H1 (cell line): ENCODE measurements around the gene LAMC1. TPM values are rescaled to one million over a fixed set of nuclear protein-coding genes. Genes with fewer than 3 reads are reported as not detected.

ENCODE experiments used
- CTCF ChIA-PET: fragments of 300-600 bp; sonication (Branson Sonifier 250); formaldehyde crosslinking; loops from one replicate; lab custom pipeline; 2021; ENCODE audit not compliant: partially characterized antibody; lab: Charles Lee
- POLR2A ChIA-PET: fragments of 300-600 bp; sonication (Branson Sonifier 250); formaldehyde crosslinking; loops from one replicate; lab custom pipeline; 2021; ENCODE audit warnings: inconsistent platforms; ENCODE audit not compliant: partially characterized antibody; lab: Charles Lee
- DNase-seq, 2 experiments: peaks; one replicate each; pipeline versions ENCODE4 v3.0.0 to v3.0.0-alpha.2; 2010 to 2022; ENCODE audit warnings: low spot score in 2 of 2, low read depth in 1 of 2, mixed read lengths in 1 of 2
- FAIRE-seq: peaks from 2 replicates; lab custom pipeline; 2011; peaks lifted over from hg19 to GRCh38; lab: Jason Lieb, UNC
- H2AFZ ChIP-seq: 2 replicates; pipeline ENCODE4 v1.8.1; 2012; ENCODE audit warnings: low read length, inconsistent platforms
- H2AK5ac ChIP-seq: 2 replicates; pipeline ENCODE4 v1.6.1; 2013; ENCODE audit warnings: low read depth, low read length
- H2BK120ac ChIP-seq: replicated peaks from 2 replicates; pipeline ENCODE3; 2013; ENCODE audit warnings: low read depth, low read length, inconsistent platforms
- H2BK12ac ChIP-seq: 2 replicates; pipeline ENCODE4 v1.6.1; 2013; ENCODE audit warnings: low read depth, low read length
- H2BK15ac ChIP-seq: 2 replicates; pipeline ENCODE4 v1.6.1; 2013; ENCODE audit warnings: low read length
- H2BK20ac ChIP-seq: 2 replicates; pipeline ENCODE4 v1.6.1; 2013; ENCODE audit warnings: low read length
- H2BK5ac ChIP-seq: 2 replicates; pipeline ENCODE4 v1.6.1; 2013; ENCODE audit warnings: low read depth, low read length
- H3K14ac ChIP-seq: 2 replicates; pipeline ENCODE4 v1.6.1; 2013; ENCODE audit warnings: inconsistent platforms; ENCODE audit not compliant: insufficient read length
- H3K18ac ChIP-seq: 2 replicates; pipeline ENCODE4 v1.6.1; 2013; ENCODE audit warnings: low read length; ENCODE audit errors: extremely low read depth
- H3K23ac ChIP-seq: 2 replicates; pipeline ENCODE4 v1.6.1; 2013; ENCODE audit warnings: inconsistent platforms; ENCODE audit not compliant: insufficient read length
- H3K23me2 ChIP-seq: 2 replicates; pipeline ENCODE4 v1.6.1; 2013; ENCODE audit warnings: low read depth, low read length
- H3K27ac ChIP-seq: 2 replicates; pipeline ENCODE4 v1.6.1; 2011; ENCODE audit warnings: low read depth, low read length, inconsistent platforms
- H3K27me3 ChIP-seq, 4 experiments: replicated peaks in 1 of 4; 1 replicate in 1 of 4; 2 replicates in 3 of 4; pipeline versions ENCODE4 v1.6.1 to v1.8.1; 2011 to 2013; ENCODE audit warnings: low read length in 3 of 4, mild to moderate bottlenecking in 3 of 4, inconsistent platforms in 2 of 4, mixed read lengths in 2 of 4, moderate library complexity in 1 of 4; ENCODE audit not compliant: control insufficient read depth in 3 of 4, insufficient read depth in 3 of 4; ENCODE audit errors: extremely low read depth in 1 of 4
- H3K36me3 ChIP-seq, 4 experiments: 2 replicates each; pipeline versions ENCODE4 v1.6.1 to v1.8.1; 2011 to 2013; ENCODE audit warnings: mild to moderate bottlenecking in 4 of 4, low read length in 3 of 4, moderate library complexity in 2 of 4, control low read depth in 1 of 4, inconsistent platforms in 1 of 4; ENCODE audit not compliant: insufficient read depth in 4 of 4, control insufficient read depth in 2 of 4
- H3K4ac ChIP-seq: replicated peaks from 2 replicates; pipeline ENCODE3; 2013; ENCODE audit warnings: low read length, low read depth, mixed read lengths, inconsistent platforms; ENCODE audit not compliant: insufficient read length
- H3K4me1 ChIP-seq, 4 experiments: replicated peaks in 1 of 4; 1 replicate in 1 of 4; 2 replicates in 3 of 4; pipeline versions ENCODE4 v1.6.1 to v1.8.1; 2011 to 2013; ENCODE audit warnings: low read length in 3 of 4, inconsistent platforms in 2 of 4, mixed read lengths in 1 of 4; ENCODE audit not compliant: insufficient read depth in 4 of 4, control insufficient read depth in 3 of 4
- H3K4me2 ChIP-seq, 2 experiments: 2 replicates each; pipeline versions ENCODE4 v1.6.1 to v1.8.1; 2011 to 2013; ENCODE audit warnings: low read depth in 2 of 2, low read length in 2 of 2, control low read depth in 1 of 2, inconsistent platforms in 1 of 2, mild to moderate bottlenecking in 1 of 2; ENCODE audit not compliant: insufficient read depth in 1 of 2
- H3K4me3 ChIP-seq, 4 experiments: fragments of 200-600, 300-600 bp in 1 of 4; sonication (generic), shearing (Covaris generic), sonication (Bioruptor Twin) in 1 of 4; 2 replicates each; pipeline versions ENCODE4 v1.5.1 to v1.8.1; 2011 to 2016; ENCODE audit warnings: low read length in 4 of 4, low read depth in 3 of 4, control low read depth in 2 of 4, inconsistent platforms in 2 of 4, mild to moderate bottlenecking in 2 of 4, mixed read lengths in 1 of 4, moderate library complexity in 1 of 4; ENCODE audit not compliant: insufficient read depth in 2 of 4; ENCODE audit errors: extremely low read depth in 1 of 4
- H3K56ac ChIP-seq: replicated peaks from 2 replicates; pipeline ENCODE3; 2013; ENCODE audit warnings: low read depth, mild to moderate bottlenecking, mixed read lengths, low read length, inconsistent platforms; ENCODE audit not compliant: insufficient read length
- H3K79me1 ChIP-seq: 2 replicates; pipeline ENCODE4 v1.6.1; 2013; ENCODE audit warnings: low read depth, low read length, control low read depth
- H3K79me2 ChIP-seq, 2 experiments: 2 replicates each; pipeline versions ENCODE4 v1.6.1 to v1.8.1; 2012 to 2013; ENCODE audit warnings: low read length in 2 of 2, mild to moderate bottlenecking in 2 of 2, inconsistent platforms in 1 of 2; ENCODE audit not compliant: insufficient read depth in 2 of 2, control insufficient read depth in 1 of 2
- H3K9ac ChIP-seq, 4 experiments: replicated peaks in 1 of 4; 1 replicate in 1 of 4; 2 replicates in 3 of 4; pipeline versions ENCODE4 v1.6.1 to v1.8.1; 2011 to 2013; ENCODE audit warnings: low read depth in 3 of 4, low read length in 3 of 4, control low read depth in 2 of 4, mild to moderate bottlenecking in 2 of 4, moderate library complexity in 2 of 4, inconsistent platforms in 1 of 4; ENCODE audit errors: extremely low read depth in 1 of 4
- H3K9me3 ChIP-seq, 2 experiments: 2 replicates each; pipeline versions ENCODE4 v1.6.1 to v1.8.1; 2012 to 2013; ENCODE audit warnings: mild to moderate bottlenecking in 2 of 2, moderate library complexity in 2 of 2, control low read depth in 1 of 2, inconsistent platforms in 1 of 2, low read depth in 1 of 2, low read length in 1 of 2, mixed read lengths in 1 of 2; ENCODE audit not compliant: insufficient read depth in 2 of 2
- H4K20me1 ChIP-seq, 2 experiments: replicated peaks in 1 of 2; 2 replicates each; pipeline versions ENCODE3 to v1.8.1; 2011 to 2013; ENCODE audit warnings: inconsistent platforms in 2 of 2, low read length in 2 of 2, mild to moderate bottlenecking in 1 of 2; ENCODE audit not compliant: insufficient read depth in 2 of 2, control insufficient read depth in 1 of 2
- H4K5ac ChIP-seq: 2 replicates; pipeline ENCODE4 v1.6.1; 2013; ENCODE audit warnings: low read length, low read depth, mixed read lengths, inconsistent platforms; ENCODE audit not compliant: insufficient read length
- H4K8ac ChIP-seq: 2 replicates; pipeline ENCODE4 v1.8.0; 2013; ENCODE audit warnings: mild to moderate bottlenecking, moderate library complexity, low read length, inconsistent platforms; ENCODE audit not compliant: insufficient read depth; ENCODE audit errors: extremely low read depth
- H4K91ac ChIP-seq: replicated peaks from 2 replicates; pipeline ENCODE3; 2013; ENCODE audit warnings: low read length, mixed read lengths, inconsistent platforms; ENCODE audit not compliant: insufficient read length
- CEBPB ChIP-seq: IDR thresholded peaks from 2 replicates; pipeline ENCODE4 v1.6.1; 2012; ENCODE audit warnings: low read depth, low read length
- JUND ChIP-seq: IDR thresholded peaks from 2 replicates; pipeline ENCODE4 v1.6.1; 2011; ENCODE audit warnings: mild to moderate bottlenecking, improper control_type of control experiment, low read length
- MAX ChIP-seq: IDR thresholded peaks from 2 replicates; pipeline ENCODE4 v1.6.1; 2012; ENCODE audit warnings: inconsistent platforms
- PHF8 ChIP-seq: fragments of 200-600 bp; sonication (generic); conservative IDR thresholded peaks from 2 replicates; pipeline ENCODE4 v1.7.1; 2012; ENCODE audit warnings: low read depth, mild to moderate bottlenecking, inconsistent platforms, low read length, moderate library complexity
- POLR2A ChIP-seq, 2 experiments: IDR thresholded peaks; 1 replicate in 1 of 2; 2 replicates in 1 of 2; pipeline ENCODE4 v1.6.1; 2011; ENCODE audit warnings: low read depth in 2 of 2, low read length in 2 of 2, mild to moderate bottlenecking in 2 of 2; ENCODE audit errors: control extremely low read depth in 1 of 2
- RAD21 ChIP-seq, 2 experiments: IDR thresholded peaks in 1 of 2; conservative IDR thresholded peaks in 1 of 2; 2 replicates each; pipeline ENCODE4 v1.6.1; 2011; ENCODE audit warnings: low read depth in 2 of 2, low read length in 2 of 2, improper control_type of control experiment in 1 of 2, inconsistent platforms in 1 of 2, mild to moderate bottlenecking in 1 of 2, moderate library complexity in 1 of 2
- SRF ChIP-seq: IDR thresholded peaks from 2 replicates; pipeline ENCODE4 v1.6.1; 2011; ENCODE audit warnings: mild to moderate bottlenecking, low read depth, low read length, moderate library complexity
- polyA plus RNA-seq, 7 experiments: library from polyadenylated mRNA; depleted of rRNA in 3 of 7; stranded (reverse) in 5 of 7; unstranded in 2 of 7; fragments of >200 nt in 5 of 7; fragments of 200-250 nt in 2 of 7; gene quantifications; 1 replicate in 5 of 7; 2 replicates in 1 of 7; 4 replicates in 1 of 7; pipeline versions ENCODE4 v1.2.1 to v1.2.3, GENCODE V29; 2011 to 2013; ENCODE audit warnings: missing spikeins in 2 of 7, mixed read lengths in 2 of 7
- total RNA-seq: library from RNA; stranded (reverse); fragmentation: NEBNext Ultra II Directional; extraction: Animal tissue kit (Norgen Biotek cat#: 25700); gene quantifications from 2 replicates; pipeline ENCODE4 v1.2.1, GENCODE V29; 2021

The LAMC1 gene
- total and polyA plus RNA-seq, 2 of the 8 experiments (the other 6 are each of a cell fraction or from before 2014, with no cell fraction given) = 47.6 to 90.3 TPM

DNA sequence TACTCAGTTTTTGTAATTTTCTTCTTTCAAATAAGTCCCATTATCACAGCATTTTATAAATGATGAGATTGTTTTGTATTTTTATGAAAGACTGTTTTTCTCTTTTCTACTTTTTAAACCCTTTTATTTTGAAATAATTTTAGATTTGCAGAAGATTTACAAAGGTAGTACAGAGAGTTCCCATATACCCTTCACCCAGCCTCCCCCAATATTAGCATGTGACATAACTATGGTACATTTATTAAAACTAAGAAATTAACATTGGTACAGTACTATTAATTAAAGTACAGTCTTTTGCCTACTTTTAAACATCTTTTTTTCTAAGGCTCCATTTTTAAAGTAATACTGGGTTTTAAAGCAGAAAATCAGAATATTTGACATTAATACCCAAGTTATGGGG, 127.2 kb downstream of the LAMC1 start:
- no peak overlapping the region for H2BK120ac ChIP-seq
- no peaks in the 10 kb centered on the region for H3K27me3 ChIP-seq
- H2BK5ac ChIP-seq = no peak overlapping the region
- H3K79me1 ChIP-seq = no peaks in the 10 kb centered on the region
- FAIRE-seq (no peak), DNase-seq (no peak)
- H4K8ac ChIP-seq = no peak overlapping the region
- H3K9ac ChIP-seq = no peak overlapping the region
- no peaks in the 10 kb centered on the region for H4K20me1 ChIP-seq
- peaks cover 5% of the 10 kb centered on the region; the same call in 1 of the 2 replicates for H3K23me2 ChIP-seq
- H2AK5ac ChIP-seq = no peak overlapping the region
- TF ChIP-seq SRF = no peak
- TF ChIP-seq CEBPB = no peak
- no peak for TF ChIP-seq MAX
- no peak for TF ChIP-seq PHF8
- TF ChIP-seq JUND = no peak
- no peak for TF ChIP-seq POLR2A (IDR thresholded peaks at IDR 0.05; ENCODE audit: control extremely low read depth in 1 of 2, low read depth in 2 of 2, low read length in 2 of 2)
- TF ChIP-seq RAD21 (IDR thresholded peaks at IDR 0.05 in 1 of 2, conservative IDR thresholded peaks at IDR 0.05 in 1 of 2; ENCODE audit: low read depth in 2 of 2, low read length in 2 of 2) = no peak
- no peak overlapping the region for H3K23ac ChIP-seq
- no peak overlapping the region for H3K4me3 ChIP-seq
- H2BK20ac ChIP-seq = no peak overlapping the region
- no peaks in the 10 kb centered on the region for H3K9me3 ChIP-seq
- no peak overlapping the region for H3K18ac ChIP-seq
- no peak overlapping the region for H3K4ac ChIP-seq
- no peak overlapping the region for H3K56ac ChIP-seq
- H2AFZ ChIP-seq = no peak overlapping the region
- no peak overlapping the region for H2BK15ac ChIP-seq
- H4K91ac ChIP-seq = no peak overlapping the region
- H3K4me2 ChIP-seq = no peak overlapping the region
- no peak overlapping the region for H3K27ac ChIP-seq
- ChIA-PET POLR2A (no interaction called here), CTCF (no interaction called here)
- H3K36me3 ChIP-seq = no peaks in the 10 kb centered on the region
- H3K4me1 ChIP-seq = no peaks in the 10 kb centered on the region
- no peak overlapping the region for H3K14ac ChIP-seq
- no peak overlapping the region for H2BK12ac ChIP-seq
- H4K5ac ChIP-seq = no peak overlapping the region
- H3K79me2 ChIP-seq = no peaks in the 10 kb centered on the region
